IMR-90 (cell line): ENCODE measurements around the gene CASQ1. TPM values are rescaled to one million over a fixed set of nuclear protein-coding genes. Genes with fewer than 3 reads are reported as not detected.

Source experiments
- ATAC-seq: fragments of 200-7000 bp; cut with Tn5 transposase; 2 replicates; pipeline ENCODE4 v1.9.1; 2020; ENCODE audit warnings: low read depth, mild to moderate bottlenecking, moderate library complexity
- BruUV-seq: library from RNA; stranded (reverse); fragments of 400-500 nt; replicated peaks from 2 replicates; lab custom pipeline; 2021; lab: Mats Ljungman, UMichigan
- CTCF ChIA-PET: fragments of 300-600 bp; formaldehyde crosslinking; extraction: SDS; loops from one replicate; lab custom pipeline; 2021; ENCODE audit warnings: antibody characterized with exemption; lab: Yijun Ruan, JAX
- POLR2A ChIA-PET: fragments of 300-600 bp; sonication (Branson Sonifier 250); formaldehyde crosslinking; loops from one replicate; lab custom pipeline; 2022; ENCODE audit warnings: antibody characterized with exemption; ENCODE audit not compliant: unreplicated experiment; lab: Charles Lee
- DNase-seq: peaks from one replicate; pipeline ENCODE4 v3.0.0; 2013
- H2AFZ ChIP-seq: replicated peaks from 2 replicates; pipeline ENCODE3; 2013; ENCODE audit warnings: low read length, mild to moderate bottlenecking; ENCODE audit not compliant: poor library complexity
- H2AK5ac ChIP-seq: 2 replicates; pipeline ENCODE4 v1.6.1; 2013; ENCODE audit warnings: low read depth, low read length, inconsistent platforms
- H2AK9ac ChIP-seq: replicated peaks from 2 replicates; pipeline ENCODE3; 2013; ENCODE audit warnings: mild to moderate bottlenecking, low read depth, low read length, moderate library complexity; ENCODE audit not compliant: poor library complexity
- H2BK120ac ChIP-seq: 2 replicates; pipeline ENCODE4 v1.6.1; 2013; ENCODE audit warnings: low read depth, low read length, inconsistent platforms
- H2BK15ac ChIP-seq: 3 replicates; pipeline ENCODE4 v1.6.1; 2013; ENCODE audit warnings: low read depth, low read length, inconsistent platforms
- H2BK20ac ChIP-seq: 2 replicates; pipeline ENCODE4 v1.6.1; 2013; ENCODE audit warnings: low read depth, mild to moderate bottlenecking, inconsistent platforms, low read length, moderate library complexity
- H2BK5ac ChIP-seq: 2 replicates; pipeline ENCODE4 v1.6.1; 2013; ENCODE audit warnings: mild to moderate bottlenecking, low read depth, low read length, inconsistent platforms; ENCODE audit not compliant: poor library complexity, severe bottlenecking
- H3K14ac ChIP-seq: replicated peaks from 2 replicates; pipeline ENCODE4 v1.6.1; 2013; ENCODE audit warnings: low read depth, low read length, inconsistent platforms
- H3K18ac ChIP-seq: 2 replicates; pipeline ENCODE4 v1.6.1; 2013; ENCODE audit warnings: low read depth, low read length, control low read depth
- H3K23ac ChIP-seq: 2 replicates; pipeline ENCODE4 v1.6.1; 2013; ENCODE audit warnings: low read depth, low read length, inconsistent platforms
- H3K27ac ChIP-seq: 2 replicates; pipeline ENCODE4 v1.5.1; 2013; ENCODE audit warnings: mild to moderate bottlenecking, control low read depth, low read length; ENCODE audit not compliant: insufficient read depth
- H3K27me3 ChIP-seq: 2 replicates; pipeline ENCODE4 v1.6.1; 2013; ENCODE audit warnings: low read length; ENCODE audit not compliant: control insufficient read depth, insufficient read depth
- H3K36me3 ChIP-seq: 2 replicates; pipeline ENCODE4 v1.6.1; 2013; ENCODE audit warnings: low read length, mixed read lengths; ENCODE audit not compliant: control insufficient read depth, insufficient read depth
- H3K4ac ChIP-seq: 2 replicates; pipeline ENCODE4 v1.6.1; 2013; ENCODE audit warnings: low read depth, low read length, inconsistent platforms
- H3K4me1 ChIP-seq: 2 replicates; pipeline ENCODE4 v1.6.1; 2013; ENCODE audit warnings: low read length, mixed read lengths; ENCODE audit not compliant: control insufficient read depth, insufficient read depth
- H3K4me2 ChIP-seq: 2 replicates; pipeline ENCODE4 v1.6.1; 2013; ENCODE audit warnings: low read depth, mild to moderate bottlenecking, control low read depth, low read length, moderate library complexity
- H3K4me3 ChIP-seq: 2 replicates; pipeline ENCODE4 v1.5.1; 2013; ENCODE audit warnings: low read depth, mild to moderate bottlenecking, control low read depth, low read length, moderate library complexity; ENCODE audit not compliant: insufficient read depth
- H3K56ac ChIP-seq: 2 replicates; pipeline ENCODE4 v1.6.1; 2013; ENCODE audit warnings: low read length, inconsistent platforms; ENCODE audit not compliant: insufficient read depth; ENCODE audit errors: extremely low read depth
- H3K79me1 ChIP-seq, 2 experiments: 2 replicates each; pipeline ENCODE4 v1.6.1; 2013; ENCODE audit warnings: low read length in 2 of 2, inconsistent platforms in 1 of 2, low read depth in 1 of 2
- H3K9ac ChIP-seq: 2 replicates; pipeline ENCODE4 v1.6.1; 2013; ENCODE audit warnings: low read depth, low read length, control low read depth
- H3K9me1 ChIP-seq: 2 replicates; pipeline ENCODE4 v1.6.1; 2013; ENCODE audit warnings: low read length, inconsistent platforms; ENCODE audit not compliant: insufficient read depth
- H3K9me3 ChIP-seq: 2 replicates; pipeline ENCODE4 v1.6.1; 2013; ENCODE audit warnings: low read length; ENCODE audit not compliant: control insufficient read depth, insufficient read depth
- H4K20me1 ChIP-seq: 2 replicates; pipeline ENCODE4 v1.6.1; 2013; ENCODE audit warnings: low read length, inconsistent platforms; ENCODE audit not compliant: insufficient read depth
- H4K5ac ChIP-seq: 2 replicates; pipeline ENCODE4 v1.6.1; 2013; ENCODE audit warnings: mild to moderate bottlenecking, low read depth, low read length, control low read depth
- H4K8ac ChIP-seq, 2 experiments: 2 replicates each; pipeline ENCODE4 v1.6.1; 2013; ENCODE audit warnings: low read depth in 2 of 2, low read length in 2 of 2, control low read depth in 1 of 2, inconsistent platforms in 1 of 2
- H4K91ac ChIP-seq: 2 replicates; pipeline ENCODE4 v1.6.1; 2013; ENCODE audit warnings: low read depth, low read length, inconsistent platforms; ENCODE audit not compliant: insufficient read depth
- BHLHE40 ChIP-seq: fragments of 150-350 bp; IDR thresholded peaks from 2 replicates; pipeline ENCODE4 v1.6.1; 2016; ENCODE audit warnings: mild to moderate bottlenecking, low read depth, low read length
- CEBPB ChIP-seq: IDR thresholded peaks from 2 replicates; pipeline ENCODE4 v1.6.1; 2012; ENCODE audit warnings: low read depth, low read length, improper control_type of control experiment
- CHD1 ChIP-seq: IDR thresholded peaks from 2 replicates; pipeline ENCODE4 v1.6.1; 2012; ENCODE audit warnings: low read depth, low read length, improper control_type of control experiment
- CTCF ChIP-seq: conservative IDR thresholded peaks from 2 replicates; pipeline ENCODE4 v1.5.1; 2012; ENCODE audit warnings: mild to moderate bottlenecking, low read depth, low read length, improper control_type of control experiment
- FOS ChIP-seq: fragments of 150-350 bp; IDR thresholded peaks from 2 replicates; pipeline ENCODE4 v1.6.1; 2016; ENCODE audit warnings: low read depth, low read length
- MAFK ChIP-seq: IDR thresholded peaks from 2 replicates; pipeline ENCODE4 v1.6.1; 2012; ENCODE audit warnings: low read depth, low read length, improper control_type of control experiment
- MAZ ChIP-seq: IDR thresholded peaks from 2 replicates; pipeline ENCODE4 v1.6.1; 2012; ENCODE audit warnings: low read depth, mild to moderate bottlenecking, low read length, improper control_type of control experiment, moderate library complexity, borderline replicate concordance
- POLR2A ChIP-seq: IDR thresholded peaks from 2 replicates; pipeline ENCODE4 v1.6.1; 2012; ENCODE audit warnings: mild to moderate bottlenecking, low read depth, low read length
- RAD21 ChIP-seq: IDR thresholded peaks from 2 replicates; pipeline ENCODE4 v1.6.1; 2012; ENCODE audit warnings: low read length, improper control_type of control experiment
- RCOR1 ChIP-seq: IDR thresholded peaks from 2 replicates; pipeline ENCODE4 v1.6.1; 2012; ENCODE audit warnings: mild to moderate bottlenecking, low read length, improper control_type of control experiment; ENCODE audit not compliant: insufficient replicate concordance
- SMC3 ChIP-seq: fragments of 150-350 bp; IDR thresholded peaks from 2 replicates; pipeline ENCODE4 v1.6.1; 2016; ENCODE audit warnings: low read depth, mild to moderate bottlenecking, antibody characterized with exemption, low read length, moderate library complexity
- USF2 ChIP-seq: fragments of 150-350 bp; IDR thresholded peaks from 2 replicates; pipeline ENCODE4 v1.6.1; 2017; ENCODE audit warnings: mild to moderate bottlenecking, antibody characterized with exemption, low read length, low read depth
- WGBS, 2 experiments: methylation state at CpG; one replicate each; pipeline versions ENCODE4 v1.1.5 to v1.1.7; 2013; ENCODE audit warnings: missing lambda C conversion rate in 2 of 2; ENCODE audit not compliant: insufficient read length in 1 of 2; ENCODE audit errors: extremely low coverage in 2 of 2; 5-methylcytosine and 5-hydroxymethylcytosine counted together
- dilution Hi-C: fragments of 300-500 bp; cut with HindIII; formaldehyde crosslinking; loops from one replicate; pipeline ENCODE4 v1.14.3; 2018; ENCODE audit warnings: low sequenced_read_pairs; ENCODE audit not compliant: unreplicated experiment
- in situ Hi-C: fragments of 300-500 bp; cut with MboI; formaldehyde crosslinking; loops from 3 replicates; pipeline ENCODE4 v1.14.3; 2019; ENCODE audit warnings: low sequenced_read_pairs, inconsistent platforms, mixed read lengths
- intact Hi-C: fragments of 100-400 bp; cut with micrococcal nuclease; formaldehyde crosslinking; loops from 2 replicates; pipeline ENCODE4 v1.10.0; 2022
- polyA plus RNA-seq, 3 experiments: library from polyadenylated mRNA; depleted of rRNA; stranded (reverse); fragments of >200 nt; gene quantifications; 2 replicates each; pipeline ENCODE4 v1.2.3, GENCODE V29; 2012; ENCODE audit warnings: low replicate concordance in 1 of 3
- total RNA-seq: library from RNA; depleted of rRNA; stranded (reverse); fragments of >200 nt; gene quantifications from 2 replicates; pipeline ENCODE4 v1.2.3, GENCODE V29; 2012

The CASQ1 gene
- total and polyA plus RNA-seq, 2 of the 4 experiments (the other 2 are of a cell fraction), result 0.18 to 0.21 TPM

GRCh38 chr1:160236806-160237205, 46.4 kb downstream of the CASQ1 start:
- CTCF ChIA-PET, result no interaction called here
- intact Hi-C loops, result loop anchor here (5.0 kb wide), 1 partner anchor 80 kb away; no protein-coding TSS in a partner anchor
- no TSS peak for BruUV-seq

More at GRCh38 chr1:160236806-160237205, 46.4 kb downstream of the CASQ1 start:
- dilution Hi-C loops, result no loop called here
- no peak overlapping the region for H2BK120ac ChIP-seq
- H4K20me1 ChIP-seq, result no peaks in the 10 kb centered on the region; the same call in 1 of the 2 replicates
- H2BK20ac ChIP-seq, result no peak overlapping the region
- TF ChIP-seq USF2 (no peak), FOS (no peak), MAZ (no peak), CHD1 (no peak), CTCF (no peak), MAFK (no peak), RAD21 (no peak), POLR2A (no peak), CEBPB (no peak), RCOR1 (no peak), BHLHE40 (no peak), SMC3 (no peak)
- no peak overlapping the region for H3K4me3 ChIP-seq
- H3K4me1 ChIP-seq, result no peaks in the 10 kb centered on the region
- DNase-seq (no peak), ATAC-seq (no peak)
- no peak overlapping the region for H3K9ac ChIP-seq
- H3K23ac ChIP-seq, result no peak overlapping the region
- no peak overlapping the region for H4K91ac ChIP-seq
- no peak overlapping the region for H3K14ac ChIP-seq
- in situ Hi-C loops, result no loop called here
- peaks cover 4 to 11% of the 10 kb centered on the region in 2 experiments; a peak in 3 of 4 replicates for H3K79me1 ChIP-seq
- no peak overlapping the region for H2BK5ac ChIP-seq
- no peak overlapping the region for H2BK15ac ChIP-seq
- no peak overlapping the region for H3K27ac ChIP-seq
- no peak overlapping the region for H2AFZ ChIP-seq
- no peak overlapping the region for H4K8ac ChIP-seq
- H2AK9ac ChIP-seq, result no peak overlapping the region
- WGBS, 2 experiments, result no CpG with 5 or more reads among the region's 5 CpGs
- H3K4me2 ChIP-seq, result no peak overlapping the region
- no peak overlapping the region for H3K18ac ChIP-seq
- no peak overlapping the region for H4K5ac ChIP-seq
- no peak overlapping the region for H2AK5ac ChIP-seq
- H3K4ac ChIP-seq, result no peak overlapping the region
- H3K36me3 ChIP-seq, result peaks cover 46% of the 10 kb centered on the region
- POLR2A ChIA-PET, result no interaction called here
- no peaks in the 10 kb centered on the region for H3K27me3 ChIP-seq
- no peaks in the 10 kb centered on the region; the same call in 1 of the 2 replicates for H3K9me1 ChIP-seq
- no peak overlapping the region for H3K56ac ChIP-seq
- H3K9me3 ChIP-seq, result no peaks in the 10 kb centered on the region
